ENCODE data around the gene SYT9. TPM values are rescaled to one million over a fixed set of nuclear protein-coding genes. Genes with fewer than 3 reads are reported as not detected.

The SYT9 gene
- total RNA-seq, 4 donors from 2014 or later: 0.14 to 0.16 TPM; not detected in 2

- Histone ChIP-seq H3K27me3 (no peaks in the 10 kb centered on the region), H3K27ac (no peak overlapping the region), H3K4me1 (no peaks in the 10 kb centered on the region), H3K36me3 (no peaks in the 10 kb centered on the region), H3K4me3 (no peak overlapping the region), H3K9me3 (no peaks in the 10 kb centered on the region)
- no peak for DNase-seq
- WGBS, 2 donors (ENCODE audit: low coverage in 1 of 2): 81 to 100% methylated on average over 1 of the region's 1 CpG
- TF ChIP-seq POLR2A (IDR thresholded peaks at IDR 0.05) (no peak), EP300 (IDR thresholded peaks at IDR 0.05; ENCODE audit: low read depth) (no peak), POLR2AphosphoS5 (IDR thresholded peaks at IDR 0.05) (no peak)
- TF ChIP-seq, protein P1, sequence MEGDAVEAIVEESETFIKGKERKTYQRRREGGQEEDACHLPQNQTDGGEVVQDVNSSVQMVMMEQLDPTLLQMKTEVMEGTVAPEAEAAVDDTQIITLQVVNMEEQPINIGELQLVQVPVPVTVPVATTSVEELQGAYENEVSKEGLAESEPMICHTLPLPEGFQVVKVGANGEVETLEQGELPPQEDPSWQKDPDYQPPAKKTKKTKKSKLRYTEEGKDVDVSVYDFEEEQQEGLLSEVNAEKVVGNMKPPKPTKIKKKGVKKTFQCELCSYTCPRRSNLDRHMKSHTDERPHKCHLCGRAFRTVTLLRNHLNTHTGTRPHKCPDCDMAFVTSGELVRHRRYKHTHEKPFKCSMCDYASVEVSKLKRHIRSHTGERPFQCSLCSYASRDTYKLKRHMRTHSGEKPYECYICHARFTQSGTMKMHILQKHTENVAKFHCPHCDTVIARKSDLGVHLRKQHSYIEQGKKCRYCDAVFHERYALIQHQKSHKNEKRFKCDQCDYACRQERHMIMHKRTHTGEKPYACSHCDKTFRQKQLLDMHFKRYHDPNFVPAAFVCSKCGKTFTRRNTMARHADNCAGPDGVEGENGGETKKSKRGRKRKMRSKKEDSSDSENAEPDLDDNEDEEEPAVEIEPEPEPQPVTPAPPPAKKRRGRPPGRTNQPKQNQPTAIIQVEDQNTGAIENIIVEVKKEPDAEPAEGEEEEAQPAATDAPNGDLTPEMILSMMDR (IDR thresholded peaks at IDR 0.05): no peak
- intact Hi-C loops (cut with DNase I; ENCODE audit: low total_unique reads): no loop called here
- in situ Hi-C loops (cut with MboI; ENCODE audit: low pct_ligation_motif_present in 1 of 4, low pct_unique_long_range_greater_than_20kb in 1 of 4, low sequenced_read_pairs in 3 of 4): no loop called here
Measured at GRCh38 chr11:7451952-7452494, 200.3 kb downstream of the SYT9 start.

DNA sequence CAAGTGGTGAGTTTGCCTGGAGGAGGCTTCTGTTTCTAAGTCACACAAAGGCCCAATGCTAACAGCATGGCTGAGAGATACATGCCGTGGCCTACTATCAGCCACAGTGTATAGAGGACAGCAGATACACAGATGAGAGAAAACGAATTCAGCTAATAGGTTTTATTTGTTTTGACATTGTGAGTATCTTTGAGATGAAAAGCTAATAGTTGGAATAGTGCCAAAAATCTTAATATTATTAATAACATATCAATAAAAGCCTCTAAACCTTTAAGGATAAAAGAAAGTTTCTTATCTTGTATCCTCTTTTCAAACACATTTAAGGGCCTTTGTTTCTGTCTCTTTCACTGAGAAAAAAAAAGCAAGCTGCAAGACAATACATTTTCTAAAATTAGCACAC, 203.2 kb downstream of the SYT9 start:
- H3K4me3 ChIP-seq: no peak overlapping the region
- H3K27me3 ChIP-seq: no peaks in the 10 kb centered on the region

GRCh38 chr11:7457211-7457610, 205.5 kb downstream of the SYT9 start:
- no peaks in the 10 kb centered on the region for H3K36me3 ChIP-seq
- in situ Hi-C loops (cut with MboI; ENCODE audit: low pct_ligation_motif_present in 1 of 4, low pct_unique_long_range_greater_than_20kb in 1 of 4, low sequenced_read_pairs in 3 of 4) (no loop called here), intact Hi-C loops (cut with DNase I; ENCODE audit: low total_unique reads) (no loop called here)
- no peaks in the 10 kb centered on the region for H3K9me3 ChIP-seq
- TF ChIP-seq POLR2AphosphoS5 (IDR thresholded peaks at IDR 0.05) (no peak), POLR2A (IDR thresholded peaks at IDR 0.05) (no peak), EP300 (IDR thresholded peaks at IDR 0.05; ENCODE audit: low read depth) (no peak)
- TF ChIP-seq, protein P1 (IDR thresholded peaks at IDR 0.05): no peak
- no peaks in the 10 kb centered on the region for H3K27me3 ChIP-seq
- no peaks in the 10 kb centered on the region for H3K4me1 ChIP-seq
- H3K27ac ChIP-seq: no peak overlapping the region
- no peak for DNase-seq
- H3K4me3 ChIP-seq: no peak overlapping the region
- 75 to 83% methylated on average over 1 of the region's 1 CpG for WGBS, 2 donors (ENCODE audit: low coverage in 1 of 2)

More for the DNA sequence above, 203.2 kb downstream of the SYT9 start:
- H3K36me3 ChIP-seq: no peaks in the 10 kb centered on the region
- in situ Hi-C loops (cut with MboI; ENCODE audit: low pct_ligation_motif_present in 1 of 4, low pct_unique_long_range_greater_than_20kb in 1 of 4, low sequenced_read_pairs in 3 of 4): no loop called here
- no peak for DNase-seq
- H3K9me3 ChIP-seq: no peaks in the 10 kb centered on the region
- H3K4me1 ChIP-seq: no peaks in the 10 kb centered on the region
- no peak overlapping the region for H3K27ac ChIP-seq
- intact Hi-C loops (cut with DNase I; ENCODE audit: low total_unique reads): no loop called here
- TF ChIP-seq POLR2A (IDR thresholded peaks at IDR 0.05) (no peak), POLR2AphosphoS5 (IDR thresholded peaks at IDR 0.05) (no peak), EP300 (IDR thresholded peaks at IDR 0.05; ENCODE audit: low read depth) (no peak)
- TF ChIP-seq, protein P1 (IDR thresholded peaks at IDR 0.05): no peak
- WGBS, 2 donors (ENCODE audit: low coverage in 1 of 2): 60 to 69% methylated on average over 1 to 2 of the region's 2 CpGs

GRCh38 chr11:7462706-7463105, 211.0 kb downstream of the SYT9 start:
- H3K4me3 ChIP-seq: no peak overlapping the region
- TF ChIP-seq, protein P1 (IDR thresholded peaks at IDR 0.05): no peak
- no peak for TF ChIP-seq EP300 (IDR thresholded peaks at IDR 0.05; ENCODE audit: low read depth)
- TF ChIP-seq POLR2AphosphoS5 (IDR thresholded peaks at IDR 0.05): no peak
- no peak for TF ChIP-seq POLR2A (IDR thresholded peaks at IDR 0.05)
- H3K27me3 ChIP-seq: no peaks in the 10 kb centered on the region
- no peaks in the 10 kb centered on the region for H3K36me3 ChIP-seq
- no peak overlapping the region for H3K27ac ChIP-seq
- intact Hi-C loops (cut with DNase I; ENCODE audit: low total_unique reads) (no loop called here), in situ Hi-C loops (cut with MboI; ENCODE audit: low pct_ligation_motif_present in 1 of 4, low pct_unique_long_range_greater_than_20kb in 1 of 4, low sequenced_read_pairs in 3 of 4) (no loop called here)
- 79 to 85% methylated on average over 1 of the region's 1 CpG for WGBS, 2 donors (ENCODE audit: low coverage in 1 of 2)
- no peaks in the 10 kb centered on the region for H3K4me1 ChIP-seq
- DNase-seq: no peak
- no peaks in the 10 kb centered on the region for H3K9me3 ChIP-seq
